Superior temporal gyrus (tissue), 1 donor: ENCODE results near the gene SLC45A1.
A peak's percentile ranks its signal among the peaks of the same experiment; 100 is the strongest.

Source experiments
- DNase-seq: peaks from one replicate; pipeline ENCODE4 v3.0.0-alpha.2; 2016; ENCODE audit errors: extremely low spot score

Gene SLC45A1

GRCh38 chr1:8384577-8384976 is 66.7 kb downstream of the SLC45A1 start:
- DNase-seq = peak; percentile 51

- DNase-seq = no peak
Measured at GRCh38 chr1:8386247-8386646, 68.3 kb downstream of the SLC45A1 start.

- no peak for DNase-seq
Measured at GRCh38 chr1:8388732-8389562, 71.0 kb downstream of the SLC45A1 start.

- no peak for DNase-seq
Measured at GRCh38 chr1:8389958-8390535, 72.1 kb downstream of the SLC45A1 start.

GRCh38 chr1:8390707-8391106 is 72.8 kb downstream of the SLC45A1 start:
- DNase-seq = no peak

GRCh38 chr1:8392522-8392921 is 74.6 kb downstream of the SLC45A1 start:
- no peak for DNase-seq
